GM10847 (cell line): Measurements from ENCODE around the gene ST8SIA6.

ENCODE experiments used
- POLR2A ChIP-seq: IDR thresholded peaks from 2 replicates; pipeline ENCODE4 v1.6.1; 2011; ENCODE audit not compliant: insufficient read length; ENCODE audit errors: extremely low read depth

Gene ST8SIA6

GRCh38 chr10:17348501-17349349, 105.7 kb downstream of the ST8SIA6 start:
- TF ChIP-seq POLR2A = no peak

DNA sequence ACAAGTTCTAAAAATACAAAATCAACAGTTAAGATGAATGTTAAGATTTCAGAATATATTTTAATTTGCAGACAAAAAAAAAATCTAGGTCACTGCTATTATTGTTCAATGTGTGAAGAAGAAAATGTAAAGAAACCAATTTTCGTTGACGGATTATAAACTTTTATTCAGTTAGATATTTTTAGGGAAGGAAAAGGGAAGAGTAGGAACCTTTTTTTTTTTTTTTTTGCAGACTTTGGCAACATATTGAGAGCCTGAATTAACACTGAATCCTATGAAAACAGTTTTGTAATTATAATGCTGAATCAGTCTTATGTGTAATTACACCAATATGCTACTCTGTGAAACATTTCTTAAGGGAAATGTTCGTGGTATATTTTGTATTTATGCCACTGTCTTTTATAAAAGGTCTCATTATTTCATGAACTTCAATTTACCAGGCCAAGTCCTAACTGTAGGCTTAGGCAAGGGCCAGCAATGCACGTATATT, 106.3 kb downstream of the ST8SIA6 start:
- no peak for TF ChIP-seq POLR2A

GRCh38 chr10:17344206-17344605, 110.2 kb downstream of the ST8SIA6 start:
- no peak for TF ChIP-seq POLR2A

DNA sequence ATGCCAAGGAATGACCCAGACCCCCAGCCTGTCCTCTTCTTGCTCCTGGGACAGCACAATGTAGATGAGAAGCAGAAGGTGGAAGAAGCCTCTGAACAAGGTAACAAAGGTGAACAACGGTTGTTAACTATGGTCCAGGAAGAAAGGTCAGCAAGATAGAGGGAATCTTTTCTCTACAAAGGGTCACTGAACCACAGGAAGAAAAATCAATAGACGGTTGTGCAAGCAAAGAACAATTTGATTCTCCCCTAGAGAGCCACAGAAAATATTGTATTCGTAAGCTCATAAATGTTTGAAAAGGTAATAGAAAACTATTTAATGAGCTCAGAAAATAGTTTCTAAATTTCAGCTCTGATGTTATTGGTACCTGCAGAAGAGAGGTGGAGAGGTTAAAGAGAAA, 111.3 kb downstream of the ST8SIA6 start:
- no peak for TF ChIP-seq POLR2A

GRCh38 chr10:17340144-17340829, 114.1 kb downstream of the ST8SIA6 start:
- TF ChIP-seq POLR2A = no peak

- no peak for TF ChIP-seq POLR2A
These were observed 119.3 kb downstream of the ST8SIA6 start for GRCh38 chr10:17335065-17335464.

- TF ChIP-seq POLR2A = no peak
These were observed 123.9 kb downstream of the ST8SIA6 start for GRCh38 chr10:17330501-17330900.

GRCh38 chr10:17326377-17326776, 128.0 kb downstream of the ST8SIA6 start:
- TF ChIP-seq POLR2A = no peak

DNA sequence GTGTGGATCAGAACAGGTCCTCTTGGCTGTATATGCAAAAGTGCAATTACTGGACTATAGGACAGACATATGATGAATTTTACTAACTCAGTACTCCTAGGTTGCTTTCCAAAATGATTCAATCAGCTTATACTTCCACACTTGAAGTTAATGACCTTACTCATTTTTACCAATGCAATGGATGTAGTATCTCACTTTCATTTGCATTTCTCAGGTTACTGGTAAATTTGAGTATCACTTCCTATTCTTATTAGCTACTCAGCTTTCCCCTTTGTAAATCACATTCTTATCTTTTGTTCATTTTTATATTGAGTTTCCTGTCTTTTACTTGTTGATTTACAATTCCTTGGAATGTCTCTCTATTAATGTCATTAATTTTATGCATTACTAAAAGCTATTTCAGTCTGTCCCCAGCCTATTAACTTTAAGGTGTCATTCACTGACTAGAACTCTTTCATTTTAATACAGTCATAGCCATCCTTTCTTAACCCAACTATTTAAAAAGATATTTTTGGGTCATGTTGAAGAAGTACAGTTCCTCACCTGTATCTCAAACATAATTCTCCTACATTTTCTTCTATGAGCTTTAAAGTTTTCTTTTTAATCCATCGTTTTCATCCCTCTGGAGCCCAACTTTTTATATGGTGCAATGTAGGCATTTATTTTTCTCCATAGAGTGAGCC, 137.8 kb downstream of the ST8SIA6 start:
- TF ChIP-seq POLR2A = no peak

DNA sequence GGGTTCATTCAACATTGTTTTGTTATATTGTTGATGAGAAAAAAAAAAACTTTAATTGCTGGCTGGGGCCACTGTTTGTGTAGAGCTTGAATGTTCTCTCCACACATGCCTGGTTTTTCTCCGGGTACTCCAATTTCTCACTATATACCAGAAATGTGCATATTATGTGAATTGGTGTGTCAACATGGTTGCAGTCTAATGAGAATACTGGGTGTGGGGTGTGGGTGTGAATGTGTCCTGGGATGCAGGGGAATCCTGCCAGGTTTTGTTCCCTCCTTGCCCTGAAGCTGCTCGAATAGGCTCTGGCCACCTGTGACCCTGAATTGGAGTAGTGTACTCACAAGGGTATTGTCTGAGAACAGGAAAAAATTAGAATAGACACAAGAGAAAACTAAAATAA, 145.0 kb downstream of the ST8SIA6 start:
- TF ChIP-seq POLR2A = no peak

- TF ChIP-seq POLR2A = no peak
These were observed 147.3 kb downstream of the ST8SIA6 start for GRCh38 chr10:17307123-17307522.

GRCh38 chr10:17292375-17292774, 162.0 kb downstream of the ST8SIA6 start:
- TF ChIP-seq POLR2A = no peak

GRCh38 chr10:17290226-17290625, 164.2 kb downstream of the ST8SIA6 start:
- no peak for TF ChIP-seq POLR2A

GRCh38 chr10:17289763-17290162, 164.6 kb downstream of the ST8SIA6 start:
- TF ChIP-seq POLR2A = no peak
